ENCODE measurements around the gene CRYBA2. TPM values are rescaled to one million over a fixed set of nuclear protein-coding genes. Genes with fewer than 3 reads are reported as not detected.

The CRYBA2 gene
- total and polyA plus RNA-seq, 2 experiments from 2014 or later, result not detected

GRCh38 chr2:218961229-218961628, 32.0 kb downstream of the CRYBA2 start:
- Histone ChIP-seq H3K36me3 (ENCODE audit: insufficient read depth) (no peaks in the 10 kb centered on the region), H2AFZ (no peak overlapping the region), H3K27me3 (ENCODE audit: insufficient read depth) (peaks cover 72% of the 10 kb centered on the region), H3F3A (replicated peaks; ENCODE audit: low read depth) (peaks cover 8% of the 10 kb centered on the region), H3K4me1 (ENCODE audit: insufficient read depth) (peaks cover 26% of the 10 kb centered on the region), H3K79me2 (replicated peaks; ENCODE audit: insufficient read depth) (no peaks in the 10 kb centered on the region), H3K9me2 (ENCODE audit: insufficient read depth) (no peaks in the 10 kb centered on the region), H4K20me1 (replicated peaks; ENCODE audit: insufficient read depth) (no peaks in the 10 kb centered on the region; the same call in 1 of the 2 replicates), H3K4me2 (peak overlapping the region; percentile 95), H3K27ac (ENCODE audit: low read depth) (no peak overlapping the region), H3K4me3 (peak overlapping the region; percentile 83)
- Mint-ChIP-seq H3K27ac (no peak overlapping the region), H3K9me3 (no peaks in the 10 kb centered on the region), H3K4me1 (peaks cover 32% of the 10 kb centered on the region), H3K27me3 (ENCODE audit: insufficient read depth, low read depth, poor library complexity) (peaks cover 59% of the 10 kb centered on the region), H3K36me3 (ENCODE audit: low read depth) (no peaks in the 10 kb centered on the region; the same call in 2 of the 3 replicates), H3K4me3 (peak overlapping the region; percentile 82)
- ATAC-seq (no peak), DNase-seq (ENCODE audit: low spot score) (no peak)
- TF ChIP-seq POLR2AphosphoS5 (IDR thresholded peaks at IDR 0.05; ENCODE audit: low read depth) (no peak), ZNF462 (CRISPR knock-in tag; IDR thresholded peaks at IDR 0.05) (no peak), EZH2 (IDR thresholded peaks at IDR 0.05; ENCODE audit: low read depth, unreplicated experiment) (peak; percentile 82)

- peak overlapping the region; percentile 82 for H3K4me3 Mint-ChIP-seq
- Histone ChIP-seq H2AFZ (no peak overlapping the region), H3K4me3 (peak overlapping the region; percentile 83), H3K27ac (ENCODE audit: low read depth) (no peak overlapping the region), H3K4me2 (peak overlapping the region; percentile 95), H3K9me2 (ENCODE audit: insufficient read depth) (no peaks in the 10 kb centered on the region), H3K36me3 (ENCODE audit: insufficient read depth) (no peaks in the 10 kb centered on the region), H4K20me1 (replicated peaks; ENCODE audit: insufficient read depth) (no peaks in the 10 kb centered on the region; the same call in 1 of the 2 replicates), H3K79me2 (replicated peaks; ENCODE audit: insufficient read depth) (no peaks in the 10 kb centered on the region), H3K4me1 (ENCODE audit: insufficient read depth) (peaks cover 26% of the 10 kb centered on the region), H3K27me3 (ENCODE audit: insufficient read depth) (peaks cover 77% of the 10 kb centered on the region), H3F3A (replicated peaks; ENCODE audit: low read depth) (peaks cover 8% of the 10 kb centered on the region)
- ATAC-seq, result no peak
- TF ChIP-seq EZH2phosphoT487 (IDR thresholded peaks at IDR 0.05; ENCODE audit: unreplicated experiment) (peak; percentile 96), POLR2AphosphoS5 (IDR thresholded peaks at IDR 0.05; ENCODE audit: low read depth) (no peak), EZH2 (IDR thresholded peaks at IDR 0.05; ENCODE audit: low read depth, unreplicated experiment) (peak; percentile 92), ETS1 (IDR thresholded peaks at IDR 0.05) (no peak), ZNF331 (CRISPR knock-in tag; IDR thresholded peaks at IDR 0.05; ENCODE audit: low read depth) (no peak)
- no peaks in the 10 kb centered on the region; the same call in 2 of the 3 replicates for H3K36me3 Mint-ChIP-seq (ENCODE audit: low read depth)
- peak; percentile 27 for DNase-seq (ENCODE audit: low spot score)
- peaks cover 61% of the 10 kb centered on the region for H3K27me3 Mint-ChIP-seq (ENCODE audit: insufficient read depth, low read depth, poor library complexity)
- H3K4me1 Mint-ChIP-seq, result peaks cover 32% of the 10 kb centered on the region
- no peak overlapping the region for H3K27ac Mint-ChIP-seq
- no peaks in the 10 kb centered on the region for H3K9me3 Mint-ChIP-seq
Observed at GRCh38 chr2:218960309-218961165, 32.7 kb downstream of the CRYBA2 start.
